Measurements from ENCODE around the gene QRSL1. TPM values are rescaled to one million over a fixed set of nuclear protein-coding genes. Genes with fewer than 3 reads are reported as not detected.
"Not testable (repeated sequence)": the region's sequence is repeated elsewhere in the genome, so short reads cannot be mapped to it uniquely, and the experiment has no call there.

The QRSL1 gene, protein sequence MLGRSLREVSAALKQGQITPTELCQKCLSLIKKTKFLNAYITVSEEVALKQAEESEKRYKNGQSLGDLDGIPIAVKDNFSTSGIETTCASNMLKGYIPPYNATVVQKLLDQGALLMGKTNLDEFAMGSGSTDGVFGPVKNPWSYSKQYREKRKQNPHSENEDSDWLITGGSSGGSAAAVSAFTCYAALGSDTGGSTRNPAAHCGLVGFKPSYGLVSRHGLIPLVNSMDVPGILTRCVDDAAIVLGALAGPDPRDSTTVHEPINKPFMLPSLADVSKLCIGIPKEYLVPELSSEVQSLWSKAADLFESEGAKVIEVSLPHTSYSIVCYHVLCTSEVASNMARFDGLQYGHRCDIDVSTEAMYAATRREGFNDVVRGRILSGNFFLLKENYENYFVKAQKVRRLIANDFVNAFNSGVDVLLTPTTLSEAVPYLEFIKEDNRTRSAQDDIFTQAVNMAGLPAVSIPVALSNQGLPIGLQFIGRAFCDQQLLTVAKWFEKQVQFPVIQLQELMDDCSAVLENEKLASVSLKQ
- total RNA-seq = 10 to 100 TPM; 17.2 to 26.7 (median 25.1) TPM

DNA sequence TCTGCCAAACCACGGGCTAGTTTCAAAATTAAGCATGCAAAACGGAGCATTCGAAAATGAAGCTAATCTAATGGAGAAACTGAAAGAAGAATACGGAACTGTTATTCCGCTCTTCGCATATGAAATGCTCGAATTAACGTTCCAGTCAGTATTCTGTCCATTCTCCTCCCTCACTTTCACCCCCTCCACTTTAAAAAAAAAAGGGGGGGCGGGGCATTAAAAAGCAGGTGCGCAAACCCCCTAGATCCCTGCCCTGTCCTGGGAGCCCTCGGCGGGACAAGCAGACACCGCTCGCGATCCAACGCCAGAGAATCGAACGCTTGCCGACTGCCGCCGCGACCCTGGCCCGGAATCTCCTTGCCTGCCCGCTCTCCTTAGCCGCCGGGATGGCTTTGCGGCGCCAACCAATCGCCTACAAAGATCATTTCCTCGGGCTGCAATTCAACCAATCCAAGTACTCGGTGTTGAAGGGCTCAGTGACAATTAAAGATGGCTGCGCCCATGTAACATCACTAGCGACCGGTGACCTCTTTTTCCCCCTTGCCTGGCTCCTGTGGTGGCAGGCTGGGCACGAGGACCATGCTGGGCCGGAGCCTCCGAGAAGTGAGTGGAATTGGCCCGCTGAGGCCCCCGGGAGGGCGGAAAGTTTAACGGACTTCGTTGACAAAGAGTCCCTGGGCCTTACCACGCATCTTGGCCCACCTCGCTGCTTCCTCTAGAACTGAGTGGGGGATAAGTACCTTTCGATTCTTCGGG is at the start of gene QRSL1, which contains the start of gene RTN4IP1:
Gene QRSL1 (plus strand): TSS at position 476 of the 756 bp plus-strand sequence. CDS start 104 bp downstream, at position 580.
Gene RTN4IP1 (minus strand): TSS at position 396 of the 756 bp plus-strand sequence. CDS start 477 bp downstream, outside the sequence.
- Histone ChIP-seq H3K27ac (peak within 1 kb of the TSS; percentile 85 to 88 (median 86)), H3K4me3 (peak within 1 kb of the TSS; percentile 77 to 92 (median 88)), H3K9me3 (no peaks in the 10 kb centered on the region), H3K36me3 (no peaks in the 10 kb centered on the region), H3K4me1 (peaks cover 18 to 23% of the 10 kb centered on the region in 2 donors), H3K27me3 (no peaks in the 10 kb centered on the region)
- in situ Hi-C loops (cut with MboI; ENCODE audit: low sequenced_read_pairs in 4 of 4) (no loop called here), intact Hi-C loops (cut with DNase I; ENCODE audit: low total_unique reads) (no loop called here)
- ATAC-seq (peak; percentile 100), DNase-seq (peak; percentile 84 to 88)
- TF ChIP-seq, protein P1, sequence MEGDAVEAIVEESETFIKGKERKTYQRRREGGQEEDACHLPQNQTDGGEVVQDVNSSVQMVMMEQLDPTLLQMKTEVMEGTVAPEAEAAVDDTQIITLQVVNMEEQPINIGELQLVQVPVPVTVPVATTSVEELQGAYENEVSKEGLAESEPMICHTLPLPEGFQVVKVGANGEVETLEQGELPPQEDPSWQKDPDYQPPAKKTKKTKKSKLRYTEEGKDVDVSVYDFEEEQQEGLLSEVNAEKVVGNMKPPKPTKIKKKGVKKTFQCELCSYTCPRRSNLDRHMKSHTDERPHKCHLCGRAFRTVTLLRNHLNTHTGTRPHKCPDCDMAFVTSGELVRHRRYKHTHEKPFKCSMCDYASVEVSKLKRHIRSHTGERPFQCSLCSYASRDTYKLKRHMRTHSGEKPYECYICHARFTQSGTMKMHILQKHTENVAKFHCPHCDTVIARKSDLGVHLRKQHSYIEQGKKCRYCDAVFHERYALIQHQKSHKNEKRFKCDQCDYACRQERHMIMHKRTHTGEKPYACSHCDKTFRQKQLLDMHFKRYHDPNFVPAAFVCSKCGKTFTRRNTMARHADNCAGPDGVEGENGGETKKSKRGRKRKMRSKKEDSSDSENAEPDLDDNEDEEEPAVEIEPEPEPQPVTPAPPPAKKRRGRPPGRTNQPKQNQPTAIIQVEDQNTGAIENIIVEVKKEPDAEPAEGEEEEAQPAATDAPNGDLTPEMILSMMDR (IDR thresholded peaks at IDR 0.05 in 4 of 5, conservative IDR thresholded peaks at IDR 0.05 in 1 of 5) = no peak
- TF ChIP-seq POLR2A (IDR thresholded peaks at IDR 0.05) = peak; percentile 41 to 54

DNA sequence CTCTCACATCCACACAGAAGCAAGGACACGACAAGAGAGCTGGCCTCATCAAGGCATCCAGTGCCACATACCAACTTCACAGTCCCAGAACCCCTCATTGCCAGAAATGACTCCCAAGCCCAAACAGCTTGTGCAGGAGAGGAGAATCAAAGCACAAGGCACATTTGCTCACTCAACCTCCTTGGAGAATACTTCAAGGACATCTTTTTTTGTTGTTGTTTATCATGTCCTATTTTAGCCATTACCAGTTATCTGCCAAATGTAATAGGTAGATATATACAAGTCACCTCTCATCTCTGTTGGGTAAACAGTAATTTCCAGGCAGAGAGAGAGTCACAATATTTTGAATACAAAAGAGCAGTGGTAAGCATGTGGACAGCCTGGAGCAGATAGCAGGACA is 47.9 kb upstream of the QRSL1 start:
- no peak overlapping the region for H3K4me3 ChIP-seq
- H3K27me3 ChIP-seq = no peaks in the 10 kb centered on the region
- no peaks in the 10 kb centered on the region for H3K9me3 ChIP-seq
- no peak for TF ChIP-seq POLR2A (IDR thresholded peaks at IDR 0.05)
- TF ChIP-seq, protein P1 (IDR thresholded peaks at IDR 0.05 in 4 of 5, conservative IDR thresholded peaks at IDR 0.05 in 1 of 5) = no peak
- ATAC-seq = peak in 1 of 2 donors; percentile 42
- H3K27ac ChIP-seq = peak overlapping the region; percentile 37 to 65 (median 42)
- peaks cover 7 to 8% of the 10 kb centered on the region in 2 donors for H3K4me1 ChIP-seq
- in situ Hi-C loops (cut with MboI; ENCODE audit: low sequenced_read_pairs in 4 of 4) (loop anchor here in 1 of 4 donors (25.0 kb wide), 1 partner anchor 406 kb away; no protein-coding TSS in a partner anchor), intact Hi-C loops (cut with DNase I; ENCODE audit: low total_unique reads) (no loop called here)
- peaks cover 0 to 7% of the 10 kb centered on the region in 2 donors for H3K36me3 ChIP-seq
- DNase-seq = no peak

DNA sequence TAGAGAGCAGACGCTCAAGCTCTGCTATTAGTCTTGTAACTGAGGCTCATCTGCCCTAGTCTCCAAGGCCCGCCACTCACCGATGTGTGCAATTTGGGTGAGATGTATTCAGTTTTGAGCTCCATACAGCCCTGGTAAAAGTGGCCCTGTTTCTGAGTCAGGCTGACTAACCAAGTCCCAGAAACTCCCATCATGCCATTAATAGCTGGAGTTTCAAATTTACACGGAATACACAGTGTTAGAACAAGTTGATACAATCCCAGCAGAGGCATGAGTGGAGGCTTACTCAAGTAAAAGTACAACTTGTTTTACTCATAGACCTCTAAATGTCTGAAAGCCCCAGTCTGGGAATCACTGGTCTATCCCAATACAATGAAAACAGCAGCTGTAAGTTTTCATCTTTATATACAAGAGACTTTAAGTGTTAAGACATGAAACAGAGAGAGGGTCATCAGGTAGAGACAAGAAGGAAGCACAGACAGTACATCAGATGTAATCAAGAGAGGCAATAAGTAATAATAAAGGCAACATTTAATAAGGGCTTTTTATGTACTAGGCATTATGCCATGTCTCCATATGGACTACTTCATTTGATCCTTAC is 42.5 kb upstream of the QRSL1 start:
- in situ Hi-C loops (cut with MboI; ENCODE audit: low sequenced_read_pairs in 4 of 4) (loop anchor here in 1 of 4 donors (25.0 kb wide), 1 partner anchor 400 kb away; no protein-coding TSS in a partner anchor), intact Hi-C loops (cut with DNase I; ENCODE audit: low total_unique reads) (no loop called here)
- Histone ChIP-seq H3K4me1 (peaks cover 3 to 13% of the 10 kb centered on the region in 2 donors), H3K27ac (no peak overlapping the region), H3K36me3 (peaks cover 0 to 17% of the 10 kb centered on the region in 2 donors), H3K27me3 (no peaks in the 10 kb centered on the region), H3K4me3 (no peak overlapping the region), H3K9me3 (no peaks in the 10 kb centered on the region)
- DNase-seq (no peak), ATAC-seq (no peak)
- TF ChIP-seq, protein P1 (IDR thresholded peaks at IDR 0.05 in 4 of 5, conservative IDR thresholded peaks at IDR 0.05 in 1 of 5) = no peak
- no peak for TF ChIP-seq POLR2A (IDR thresholded peaks at IDR 0.05)

DNA sequence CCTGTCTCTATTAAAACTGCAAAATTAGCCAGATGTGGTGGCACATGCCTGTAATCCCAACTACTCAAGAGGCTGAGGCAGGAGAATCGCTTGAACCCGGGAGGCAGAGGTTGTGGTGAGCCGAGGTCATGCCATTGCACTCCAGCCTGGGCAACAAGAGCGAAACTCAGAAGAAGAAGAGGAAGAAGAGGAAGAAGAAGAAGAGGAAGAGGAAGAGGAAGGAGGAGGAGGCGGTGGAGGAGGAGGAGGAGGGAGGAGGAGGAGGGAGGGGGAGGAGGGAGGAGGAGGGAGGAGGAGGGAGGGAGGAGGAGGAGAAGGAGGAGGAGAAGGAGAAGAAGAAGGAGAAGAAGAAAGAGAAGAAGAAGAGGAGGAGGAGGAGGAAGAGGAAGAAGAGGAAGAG is 40.4 kb upstream of the QRSL1 start:
- DNase-seq; H3K27ac ChIP-seq; ATAC-seq; H3K4me3 ChIP-seq; H3K9me3 ChIP-seq; H3K27me3 ChIP-seq; intact Hi-C loops (cut with DNase I; ENCODE audit: low total_unique reads): not testable (repeated sequence)
- Histone ChIP-seq H3K4me1 (peaks cover 3 to 14% of the 10 kb centered on the region in 2 donors), H3K36me3 (peaks cover 0 to 11% of the 10 kb centered on the region in 2 donors)
- in situ Hi-C loops (cut with MboI; ENCODE audit: low sequenced_read_pairs in 4 of 4) = loop anchor here in 1 of 4 donors (25.0 kb wide), 1 partner anchor 398 kb away; no protein-coding TSS in a partner anchor
